PFSK-1 (cell line): ENCODE data around the gene PTPRJ.

Source experiments
- FOXP2 ChIP-seq: optimal IDR thresholded peaks from 2 replicates; pipeline ENCODE3; 2011; ENCODE audit warnings: borderline replicate concordance, control low read depth, inconsistent platforms; ENCODE audit not compliant: insufficient read depth; ENCODE audit errors: extremely low read length, extremely low read depth
- POLR2AphosphoS5 ChIP-seq: IDR thresholded peaks from 2 replicates; pipeline ENCODE4 v1.6.1; 2012; ENCODE audit warnings: low read depth, mild to moderate bottlenecking, control low read depth, low read length, moderate library complexity
- SIN3A ChIP-seq: IDR thresholded peaks from 2 replicates; pipeline ENCODE4 v1.6.1; 2012; ENCODE audit warnings: mild to moderate bottlenecking, low read length, moderate library complexity, borderline replicate concordance; ENCODE audit not compliant: insufficient read depth
- TAF1 ChIP-seq: IDR thresholded peaks from 2 replicates; pipeline ENCODE4 v1.6.1; 2012; ENCODE audit warnings: low read length, control low read depth, borderline replicate concordance; ENCODE audit not compliant: insufficient read depth
- TF ChIP-seq, protein P1 (sequence below), 2 experiments: IDR thresholded peaks; 2 replicates each; pipeline versions ENCODE4 v1.6.1 to v1.8.0; 2011 to 2012; ENCODE audit warnings: low read depth in 2 of 2, low read length in 2 of 2, control low read depth in 1 of 2, inconsistent platforms in 1 of 2, mild to moderate bottlenecking in 1 of 2, moderate library complexity in 1 of 2; ENCODE audit not compliant: insufficient read depth in 1 of 2

The PTPRJ gene

DNA sequence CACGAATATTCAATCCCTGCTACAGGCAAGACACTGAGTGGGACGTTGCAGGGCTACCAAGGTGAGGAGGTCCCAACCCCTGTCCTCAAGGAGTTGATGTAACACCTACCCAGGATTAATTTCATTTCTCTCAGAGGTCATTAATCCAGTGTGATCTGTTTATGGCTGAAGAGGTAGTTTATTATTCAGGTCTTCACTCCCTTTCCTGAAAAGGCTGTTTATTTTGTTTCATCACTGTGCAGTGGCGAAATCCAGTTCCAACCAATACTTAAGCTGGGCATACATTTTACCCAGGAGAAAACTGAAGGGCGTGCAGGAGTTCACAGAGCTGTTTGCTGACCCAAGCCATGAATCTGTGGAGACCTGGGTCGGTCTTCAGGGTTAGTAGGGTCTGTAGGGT, 2.7 kb upstream of the PTPRJ start:
- TF ChIP-seq SIN3A (no peak), TAF1 (no peak), FOXP2 (no peak), POLR2AphosphoS5 (no peak)
- TF ChIP-seq, protein P1, sequence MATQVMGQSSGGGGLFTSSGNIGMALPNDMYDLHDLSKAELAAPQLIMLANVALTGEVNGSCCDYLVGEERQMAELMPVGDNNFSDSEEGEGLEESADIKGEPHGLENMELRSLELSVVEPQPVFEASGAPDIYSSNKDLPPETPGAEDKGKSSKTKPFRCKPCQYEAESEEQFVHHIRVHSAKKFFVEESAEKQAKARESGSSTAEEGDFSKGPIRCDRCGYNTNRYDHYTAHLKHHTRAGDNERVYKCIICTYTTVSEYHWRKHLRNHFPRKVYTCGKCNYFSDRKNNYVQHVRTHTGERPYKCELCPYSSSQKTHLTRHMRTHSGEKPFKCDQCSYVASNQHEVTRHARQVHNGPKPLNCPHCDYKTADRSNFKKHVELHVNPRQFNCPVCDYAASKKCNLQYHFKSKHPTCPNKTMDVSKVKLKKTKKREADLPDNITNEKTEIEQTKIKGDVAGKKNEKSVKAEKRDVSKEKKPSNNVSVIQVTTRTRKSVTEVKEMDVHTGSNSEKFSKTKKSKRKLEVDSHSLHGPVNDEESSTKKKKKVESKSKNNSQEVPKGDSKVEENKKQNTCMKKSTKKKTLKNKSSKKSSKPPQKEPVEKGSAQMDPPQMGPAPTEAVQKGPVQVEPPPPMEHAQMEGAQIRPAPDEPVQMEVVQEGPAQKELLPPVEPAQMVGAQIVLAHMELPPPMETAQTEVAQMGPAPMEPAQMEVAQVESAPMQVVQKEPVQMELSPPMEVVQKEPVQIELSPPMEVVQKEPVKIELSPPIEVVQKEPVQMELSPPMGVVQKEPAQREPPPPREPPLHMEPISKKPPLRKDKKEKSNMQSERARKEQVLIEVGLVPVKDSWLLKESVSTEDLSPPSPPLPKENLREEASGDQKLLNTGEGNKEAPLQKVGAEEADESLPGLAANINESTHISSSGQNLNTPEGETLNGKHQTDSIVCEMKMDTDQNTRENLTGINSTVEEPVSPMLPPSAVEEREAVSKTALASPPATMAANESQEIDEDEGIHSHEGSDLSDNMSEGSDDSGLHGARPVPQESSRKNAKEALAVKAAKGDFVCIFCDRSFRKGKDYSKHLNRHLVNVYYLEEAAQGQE (IDR thresholded peaks at IDR 0.05; ENCODE audit: insufficient read depth in 1 of 2, low read depth in 2 of 2, low read length in 2 of 2) = no peak

DNA sequence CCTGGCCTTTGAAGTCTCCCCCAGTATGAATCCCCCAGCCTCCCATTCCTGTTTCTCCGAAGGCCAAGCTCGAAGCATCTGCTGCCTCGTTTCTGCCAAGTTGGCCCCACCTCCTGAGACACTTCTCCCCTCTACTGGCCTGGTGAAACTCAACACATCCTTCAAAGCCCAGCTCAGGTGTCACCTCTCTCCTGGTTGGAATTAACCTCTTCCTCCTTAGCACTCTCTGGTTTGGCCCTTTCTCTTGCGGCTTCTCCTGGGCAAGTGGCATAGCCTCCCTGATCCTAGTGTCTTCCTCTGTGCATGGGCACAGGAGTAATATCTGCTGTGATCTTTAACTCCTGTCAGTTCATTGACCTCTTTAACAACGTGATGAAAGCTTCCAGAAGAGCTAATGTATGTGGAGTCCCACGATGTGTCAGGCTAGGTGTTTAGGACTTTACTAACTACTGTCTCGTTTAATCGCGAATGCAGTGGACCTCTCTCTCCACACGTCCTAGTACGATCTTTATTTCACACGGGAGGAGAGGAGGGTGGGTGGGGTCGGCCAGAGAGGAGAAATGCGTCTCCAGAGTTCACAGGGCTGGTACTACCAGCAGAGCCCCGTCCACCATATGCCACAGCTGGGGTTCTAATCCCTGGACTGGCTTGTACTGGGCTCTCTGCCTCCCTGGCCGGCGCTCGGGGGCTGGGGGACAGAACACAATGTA, 826 bp upstream of the PTPRJ start:
- no peak for TF ChIP-seq SIN3A

DNA sequence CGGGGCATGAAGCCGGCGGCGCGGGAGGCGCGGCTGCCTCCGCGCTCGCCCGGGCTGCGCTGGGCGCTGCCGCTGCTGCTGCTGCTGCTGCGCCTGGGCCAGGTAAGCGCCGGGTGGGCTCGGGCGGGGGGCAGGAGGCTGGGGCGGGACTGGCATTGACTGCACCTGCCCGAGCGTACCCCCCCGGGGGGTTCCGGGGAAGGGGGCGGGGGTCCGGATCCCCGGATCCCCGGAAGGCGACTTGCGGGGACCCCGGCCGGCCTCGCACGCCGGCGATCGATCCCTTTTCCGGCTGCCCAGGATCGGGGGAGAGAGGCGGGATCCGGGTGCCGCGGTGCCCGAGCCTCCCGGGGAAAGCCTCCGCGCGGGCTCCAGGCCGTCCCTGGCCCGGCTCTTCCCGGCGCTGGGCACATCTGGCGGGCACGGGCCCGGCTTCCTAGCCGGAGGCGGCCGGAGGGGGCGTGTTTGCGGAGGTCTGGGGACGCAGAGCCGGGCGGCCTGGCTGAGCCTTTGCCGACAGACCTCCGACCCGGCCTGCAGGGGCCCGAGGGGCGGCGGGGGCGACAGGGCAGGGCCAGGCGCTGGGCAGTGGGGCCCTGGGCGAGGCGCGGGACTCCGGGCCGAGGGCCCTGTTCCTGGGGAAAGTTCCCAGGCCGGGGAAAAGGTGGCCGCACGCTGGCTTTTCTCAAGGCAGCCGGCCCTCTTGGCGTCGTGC, 705 bp downstream of the PTPRJ start:
- TF ChIP-seq POLR2AphosphoS5 = no peak
- TF ChIP-seq FOXP2 = no peak
- no peak for TF ChIP-seq TAF1
- 0 out of 2 replicates have a peak, but pooled peaks have one; percentile 24 for TF ChIP-seq SIN3A

DNA sequence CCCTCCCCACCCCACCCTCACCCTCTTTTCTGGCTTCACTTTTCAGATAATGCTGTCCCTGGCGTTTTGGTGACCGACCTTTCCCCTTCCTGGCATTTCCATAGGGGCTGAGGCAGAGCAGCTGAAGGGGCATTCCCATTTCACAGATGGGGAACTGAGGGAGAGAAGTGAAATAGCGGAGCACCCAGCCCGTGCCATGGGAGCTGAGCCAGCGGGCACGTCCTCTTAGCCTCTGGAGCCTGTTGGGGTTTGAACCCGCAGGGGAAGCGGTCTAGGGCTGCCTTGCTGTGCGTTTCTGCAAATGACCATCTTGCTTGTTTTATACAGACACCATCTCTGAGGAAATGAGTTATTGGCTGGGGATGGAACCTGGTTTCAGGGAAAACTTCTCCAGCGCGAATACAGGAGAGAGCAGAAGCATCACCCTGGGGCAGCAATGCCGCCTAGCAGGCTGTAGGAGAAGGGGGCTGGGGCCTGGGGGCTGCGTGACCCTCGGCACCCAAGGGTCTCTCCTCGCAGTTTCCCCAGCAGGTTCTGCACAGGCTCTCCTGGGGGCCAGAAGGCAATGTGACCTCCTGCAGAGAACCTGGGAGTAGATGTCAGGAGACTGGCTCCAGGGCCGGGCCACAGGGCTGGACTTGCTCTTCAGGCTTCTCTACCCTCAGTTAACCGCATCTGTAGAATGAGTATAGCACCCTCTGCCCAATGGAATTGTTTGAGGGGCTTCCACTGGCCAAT, 1.5 kb downstream of the PTPRJ start:
- TF ChIP-seq SIN3A = no peak
- TF ChIP-seq, protein P1 (IDR thresholded peaks at IDR 0.05; ENCODE audit: insufficient read depth in 1 of 2, low read depth in 2 of 2, low read length in 2 of 2) = no peak
- no peak for TF ChIP-seq TAF1
- no peak for TF ChIP-seq FOXP2
- TF ChIP-seq POLR2AphosphoS5 = no peak

DNA sequence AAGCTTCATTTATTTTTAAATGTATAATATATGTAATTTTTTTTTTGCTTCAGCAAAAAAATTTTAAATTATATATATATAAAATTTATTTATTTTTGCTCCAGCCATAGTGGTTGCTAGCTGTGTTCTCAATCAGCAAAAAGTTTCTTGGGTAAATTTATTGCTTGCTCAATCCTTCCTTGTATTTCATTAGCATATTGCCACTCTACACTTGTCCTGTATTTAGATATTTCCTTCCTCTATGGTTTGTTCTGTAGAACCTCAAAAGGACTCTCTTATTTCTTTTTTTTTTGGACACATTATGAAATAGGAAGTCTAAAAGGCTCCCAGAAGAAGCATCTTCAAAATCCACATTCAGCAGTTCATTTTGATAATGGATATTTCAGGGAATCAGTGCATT, 2.3 kb downstream of the PTPRJ start:
- no peak for TF ChIP-seq TAF1
- TF ChIP-seq POLR2AphosphoS5 = no peak
- TF ChIP-seq, protein P1 (IDR thresholded peaks at IDR 0.05; ENCODE audit: insufficient read depth in 1 of 2, low read depth in 2 of 2, low read length in 2 of 2) = no peak
- TF ChIP-seq SIN3A = no peak
- no peak for TF ChIP-seq FOXP2
